C4-2B (cell line): ENCODE data around the gene NUDCD3.

ENCODE experiments used
- H3K27ac ChIP-seq: fragments of 450-650 bp; 2 replicates; pipeline ENCODE4 v1.5.1; 2017
- ZFX ChIP-seq: fragments of 450-650 bp; IDR thresholded peaks from 2 replicates; pipeline ENCODE4 v1.6.1; 2017
- TF ChIP-seq, protein P1 (sequence below): fragments of 450-650 bp; conservative IDR thresholded peaks from 2 replicates; pipeline ENCODE4 v1.5.1; 2017; ENCODE audit warnings: mild to moderate bottlenecking

NUDCD3 gene

GRCh38 chr7:44341401-44341800 is 149.1 kb downstream of the NUDCD3 start:
- no peak for TF ChIP-seq ZFX
- TF ChIP-seq, protein P1, sequence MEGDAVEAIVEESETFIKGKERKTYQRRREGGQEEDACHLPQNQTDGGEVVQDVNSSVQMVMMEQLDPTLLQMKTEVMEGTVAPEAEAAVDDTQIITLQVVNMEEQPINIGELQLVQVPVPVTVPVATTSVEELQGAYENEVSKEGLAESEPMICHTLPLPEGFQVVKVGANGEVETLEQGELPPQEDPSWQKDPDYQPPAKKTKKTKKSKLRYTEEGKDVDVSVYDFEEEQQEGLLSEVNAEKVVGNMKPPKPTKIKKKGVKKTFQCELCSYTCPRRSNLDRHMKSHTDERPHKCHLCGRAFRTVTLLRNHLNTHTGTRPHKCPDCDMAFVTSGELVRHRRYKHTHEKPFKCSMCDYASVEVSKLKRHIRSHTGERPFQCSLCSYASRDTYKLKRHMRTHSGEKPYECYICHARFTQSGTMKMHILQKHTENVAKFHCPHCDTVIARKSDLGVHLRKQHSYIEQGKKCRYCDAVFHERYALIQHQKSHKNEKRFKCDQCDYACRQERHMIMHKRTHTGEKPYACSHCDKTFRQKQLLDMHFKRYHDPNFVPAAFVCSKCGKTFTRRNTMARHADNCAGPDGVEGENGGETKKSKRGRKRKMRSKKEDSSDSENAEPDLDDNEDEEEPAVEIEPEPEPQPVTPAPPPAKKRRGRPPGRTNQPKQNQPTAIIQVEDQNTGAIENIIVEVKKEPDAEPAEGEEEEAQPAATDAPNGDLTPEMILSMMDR, result no peak
- H3K27ac ChIP-seq, result no peak overlapping the region

- H3K27ac ChIP-seq, result no peak overlapping the region
- TF ChIP-seq, protein P1, result no peak
- no peak for TF ChIP-seq ZFX
Measured at GRCh38 chr7:44338600-44338999, 151.9 kb downstream of the NUDCD3 start.

DNA sequence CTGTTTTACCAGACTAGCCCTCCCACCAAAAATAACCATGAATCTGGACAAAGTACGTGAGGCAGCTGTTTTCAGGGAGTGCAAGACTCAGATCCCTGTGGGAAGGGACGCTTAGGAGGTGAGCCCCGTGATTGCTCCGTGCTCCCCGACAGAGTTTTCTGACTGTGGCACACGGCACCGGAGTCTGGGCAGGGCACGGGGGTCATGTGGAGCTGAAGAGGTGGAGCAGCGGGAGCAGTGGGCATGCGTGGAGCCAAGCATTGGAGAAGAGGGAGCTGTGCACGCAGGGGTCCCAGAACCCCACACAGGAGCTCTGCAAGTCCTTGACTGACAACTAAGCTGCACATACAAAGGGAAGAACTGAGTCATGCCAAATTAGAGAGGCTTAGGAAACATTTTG is 154.0 kb downstream of the NUDCD3 start:
- no peak for TF ChIP-seq ZFX
- TF ChIP-seq, protein P1, result no peak
- H3K27ac ChIP-seq, result no peak overlapping the region

- TF ChIP-seq, protein P1, result no peak
- no peak for TF ChIP-seq ZFX
- H3K27ac ChIP-seq, result no peak overlapping the region
Measured at GRCh38 chr7:44335184-44335583, 155.3 kb downstream of the NUDCD3 start.

- H3K27ac ChIP-seq, result no peak overlapping the region
- no peak for TF ChIP-seq ZFX
- TF ChIP-seq, protein P1, result no peak
Measured at GRCh38 chr7:44334734-44335097, 155.7 kb downstream of the NUDCD3 start.

DNA sequence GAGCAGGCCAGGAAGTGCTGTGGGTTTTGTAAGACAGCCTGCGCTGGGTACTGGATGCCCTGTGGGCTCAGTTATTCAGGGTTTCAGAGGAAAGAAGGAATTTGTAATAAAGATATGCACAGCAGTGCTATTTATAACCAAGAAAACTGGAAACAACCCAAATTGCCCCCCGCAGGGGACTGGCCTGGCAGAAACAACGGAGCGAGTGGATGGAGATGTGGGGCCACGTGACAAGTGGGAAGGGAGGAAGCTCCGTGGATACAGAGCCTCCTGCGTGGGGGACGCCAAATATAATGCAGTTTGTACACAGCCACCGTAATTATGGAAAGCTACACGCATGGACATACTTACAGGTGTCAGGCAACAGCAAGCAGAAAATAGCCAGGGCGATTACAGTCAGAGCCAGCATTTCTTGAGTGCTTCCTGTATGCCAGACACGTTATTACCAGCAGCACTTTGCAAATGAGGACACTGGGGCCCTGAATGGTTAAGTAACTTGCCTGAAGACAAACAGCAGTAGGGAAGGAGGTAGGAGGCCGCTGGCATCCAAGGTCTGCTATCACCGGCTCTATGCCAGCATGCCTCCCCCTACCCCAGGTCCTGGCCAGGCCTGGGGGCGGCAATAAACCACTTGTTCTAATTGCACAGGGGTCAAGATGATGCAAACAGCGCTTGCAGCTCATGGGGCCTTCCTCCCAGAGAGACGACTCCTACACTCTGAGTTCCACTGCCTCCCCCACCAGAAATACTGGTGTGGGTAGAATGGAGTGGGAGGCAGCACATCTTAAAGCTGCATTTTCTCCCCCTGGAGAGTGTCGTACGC is 156.3 kb downstream of the NUDCD3 start:
- H3K27ac ChIP-seq, result no peak overlapping the region
- no peak for TF ChIP-seq ZFX
- TF ChIP-seq, protein P1, result no peak

- H3K27ac ChIP-seq, result no peak overlapping the region
- TF ChIP-seq, protein P1, result no peak
- no peak for TF ChIP-seq ZFX
Measured at GRCh38 chr7:44331682-44332081, 158.8 kb downstream of the NUDCD3 start.
